Activated naive CD8-positive, alpha-beta T cell (primary cell): ENCODE measurements around the gene EARS2.

Source experiments
- H3K27ac Mint-ChIP-seq: one replicate; pipeline ENCODE4 v1.8.0; 2021; ENCODE audit warnings: mixed read lengths
- H3K27me3 Mint-ChIP-seq: one replicate; pipeline ENCODE4 v1.8.0; 2021; ENCODE audit warnings: mixed read lengths
- H3K36me3 Mint-ChIP-seq: one replicate; pipeline ENCODE4 v1.8.0; 2021; ENCODE audit warnings: mixed read lengths
- H3K4me1 Mint-ChIP-seq: one replicate; pipeline ENCODE4 v1.8.0; 2021; ENCODE audit warnings: low read depth, mixed read lengths
- H3K4me3 Mint-ChIP-seq: one replicate; pipeline ENCODE4 v1.8.0; 2021; ENCODE audit warnings: mild to moderate bottlenecking, mixed read lengths
- H3K9me3 Mint-ChIP-seq: one replicate; pipeline ENCODE4 v1.8.0; 2021; ENCODE audit warnings: low read depth, mixed read lengths

Gene EARS2

DNA sequence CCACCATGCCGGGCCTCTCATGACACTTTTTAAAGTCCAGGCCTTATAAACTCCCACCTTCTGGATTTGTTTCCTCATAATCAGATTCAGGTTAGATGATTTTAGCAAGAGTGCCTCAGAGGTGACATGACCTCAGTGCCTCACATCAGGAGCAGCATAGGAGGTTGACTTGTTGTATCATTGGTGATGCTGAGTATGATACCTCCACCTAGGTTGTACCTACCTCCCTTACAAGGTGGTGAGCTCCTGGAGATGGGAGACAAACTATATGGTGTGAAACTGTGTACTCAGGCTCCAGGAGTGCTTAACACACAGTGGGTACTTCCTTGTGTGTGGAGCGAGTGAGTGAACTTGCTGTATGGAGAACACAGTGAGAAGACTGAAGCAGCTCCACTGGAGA is 20.3 kb upstream of the EARS2 start:
- Mint-ChIP-seq H3K4me1 (no peaks in the 10 kb centered on the region), H3K27ac (no peak overlapping the region), H3K4me3 (no peak overlapping the region), H3K36me3 (peaks cover 5% of the 10 kb centered on the region), H3K9me3 (no peaks in the 10 kb centered on the region), H3K27me3 (no peaks in the 10 kb centered on the region)

DNA sequence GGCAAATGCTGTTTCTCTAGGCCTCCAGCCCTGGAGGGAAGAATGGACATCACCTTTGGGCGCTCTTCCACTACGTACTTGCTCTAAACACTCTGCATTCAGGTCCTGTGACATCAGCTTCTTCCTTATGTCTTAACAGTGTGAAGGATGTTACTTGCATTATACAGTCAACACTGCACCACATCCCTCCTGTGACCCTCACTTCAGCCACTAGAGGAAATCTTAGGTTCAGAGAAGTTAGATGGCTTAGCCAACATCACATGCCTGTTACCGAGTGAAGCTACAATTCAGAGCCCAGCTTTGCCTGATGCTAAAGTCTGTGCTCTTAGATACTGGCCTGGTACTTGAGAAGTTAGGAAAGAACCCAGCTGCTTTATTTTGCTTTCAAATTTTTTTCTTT is 18.7 kb upstream of the EARS2 start:
- Mint-ChIP-seq H3K9me3 (no peaks in the 10 kb centered on the region), H3K27ac (no peak overlapping the region), H3K4me3 (no peak overlapping the region), H3K36me3 (peaks cover 8% of the 10 kb centered on the region), H3K27me3 (no peaks in the 10 kb centered on the region), H3K4me1 (no peaks in the 10 kb centered on the region)

DNA sequence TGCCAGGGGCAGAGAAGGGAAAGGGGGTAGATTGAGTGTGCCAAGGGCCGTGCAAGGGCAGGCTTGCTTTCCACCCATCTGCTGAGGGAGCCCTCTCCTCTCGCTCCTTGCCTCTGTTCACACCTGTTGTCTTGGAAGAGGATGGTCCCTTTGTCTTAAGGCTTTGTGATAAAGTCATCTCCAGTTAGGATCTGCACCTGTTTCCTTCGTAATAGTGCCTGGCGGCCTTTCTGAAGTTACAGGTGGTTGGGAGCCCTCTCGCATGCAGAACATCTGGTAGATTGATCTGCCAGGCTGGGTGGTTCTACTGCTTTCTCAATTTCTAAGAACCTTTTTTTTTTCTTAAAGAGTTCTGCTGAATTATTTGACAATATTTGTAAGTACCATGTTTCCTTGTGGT is 16.7 kb upstream of the EARS2 start:
- Mint-ChIP-seq H3K27ac (no peak overlapping the region), H3K36me3 (peaks cover 5% of the 10 kb centered on the region)

GRCh38 chr16:23572394-23572793 is 15.2 kb upstream of the EARS2 start:
- H3K36me3 Mint-ChIP-seq: peaks cover 5% of the 10 kb centered on the region
- no peak overlapping the region for H3K27ac Mint-ChIP-seq
- H3K27me3 Mint-ChIP-seq: no peaks in the 10 kb centered on the region
- H3K9me3 Mint-ChIP-seq: no peaks in the 10 kb centered on the region
- no peak overlapping the region for H3K4me3 Mint-ChIP-seq
- H3K4me1 Mint-ChIP-seq: no peaks in the 10 kb centered on the region

More for the DNA sequence above, 16.7 kb upstream of the EARS2 start:
- Mint-ChIP-seq H3K4me3 (no peak overlapping the region), H3K4me1 (no peaks in the 10 kb centered on the region), H3K9me3 (no peaks in the 10 kb centered on the region), H3K27me3 (no peaks in the 10 kb centered on the region)

- no peak overlapping the region for H3K27ac Mint-ChIP-seq
Measured at GRCh38 chr16:23571895-23572294, 14.7 kb upstream of the EARS2 start.

GRCh38 chr16:23570992-23571632 is 14.0 kb upstream of the EARS2 start:
- no peak overlapping the region for H3K4me3 Mint-ChIP-seq
- H3K27ac Mint-ChIP-seq: no peak overlapping the region
- H3K9me3 Mint-ChIP-seq: no peaks in the 10 kb centered on the region
- H3K27me3 Mint-ChIP-seq: no peaks in the 10 kb centered on the region
- no peaks in the 10 kb centered on the region for H3K4me1 Mint-ChIP-seq
- peaks cover 7% of the 10 kb centered on the region for H3K36me3 Mint-ChIP-seq

More at GRCh38 chr16:23571895-23572294, 14.7 kb upstream of the EARS2 start:
- peaks cover 5% of the 10 kb centered on the region for H3K36me3 Mint-ChIP-seq
- H3K27me3 Mint-ChIP-seq: no peaks in the 10 kb centered on the region
- H3K4me3 Mint-ChIP-seq: no peak overlapping the region
- no peaks in the 10 kb centered on the region for H3K4me1 Mint-ChIP-seq
- H3K9me3 Mint-ChIP-seq: no peaks in the 10 kb centered on the region

DNA sequence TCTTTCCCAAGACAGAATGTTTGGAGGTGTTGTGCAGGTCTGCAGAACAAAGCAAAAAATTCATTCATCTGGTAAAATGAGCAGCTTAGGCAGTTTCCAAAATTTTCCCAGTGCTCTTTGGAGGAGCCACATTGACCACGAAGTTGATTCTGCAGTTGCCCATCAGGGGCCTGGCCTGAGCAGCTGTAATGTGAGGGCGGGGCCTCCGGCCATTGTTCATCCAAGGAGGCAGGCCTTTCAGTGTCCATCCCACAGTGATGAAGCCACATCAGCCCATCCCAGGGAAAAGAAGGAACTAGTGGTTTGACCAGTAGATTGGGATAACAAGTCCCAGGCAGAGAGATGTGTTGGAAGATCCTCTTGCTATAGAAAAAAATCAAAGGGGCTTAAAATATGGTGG is 10.5 kb upstream of the EARS2 start:
- Mint-ChIP-seq H3K27me3 (no peaks in the 10 kb centered on the region), H3K4me1 (peaks cover 2% of the 10 kb centered on the region), H3K4me3 (no peak overlapping the region), H3K27ac (no peak overlapping the region), H3K36me3 (peaks cover 7% of the 10 kb centered on the region), H3K9me3 (no peaks in the 10 kb centered on the region)

- Mint-ChIP-seq H3K4me1 (peaks cover 2% of the 10 kb centered on the region), H3K36me3 (peaks cover 4% of the 10 kb centered on the region), H3K9me3 (no peaks in the 10 kb centered on the region), H3K27ac (no peak overlapping the region), H3K4me3 (no peak overlapping the region), H3K27me3 (no peaks in the 10 kb centered on the region)
Measured at GRCh38 chr16:23566724-23567123, 9.6 kb upstream of the EARS2 start.

GRCh38 chr16:23564575-23565363 is 7.6 kb upstream of the EARS2 start:
- Mint-ChIP-seq H3K9me3 (no peaks in the 10 kb centered on the region), H3K27ac (no peak overlapping the region), H3K4me1 (peaks cover 8% of the 10 kb centered on the region), H3K4me3 (no peak overlapping the region), H3K27me3 (no peaks in the 10 kb centered on the region), H3K36me3 (peaks cover 4% of the 10 kb centered on the region)

DNA sequence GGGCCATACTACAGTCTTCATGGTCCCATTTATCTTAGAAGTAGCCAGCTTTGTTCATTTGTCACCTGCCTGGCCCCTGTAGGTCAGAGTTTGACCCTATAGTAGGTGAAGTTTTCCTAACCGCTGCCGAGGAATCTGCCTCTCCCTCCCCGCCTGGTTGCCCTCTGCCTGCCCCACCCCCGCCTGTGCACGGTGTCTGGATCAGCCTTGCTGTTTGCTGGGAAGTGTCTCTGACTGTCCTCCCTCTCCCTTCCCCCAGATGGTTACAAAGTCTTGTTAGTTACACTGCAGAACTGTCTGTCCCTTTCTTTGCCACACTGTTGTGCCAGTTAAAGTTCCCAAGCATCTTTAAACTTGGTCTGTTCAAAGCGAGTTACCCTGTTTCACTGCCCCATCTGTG is 6.0 kb upstream of the EARS2 start:
- no peaks in the 10 kb centered on the region for H3K27me3 Mint-ChIP-seq
- H3K9me3 Mint-ChIP-seq: no peaks in the 10 kb centered on the region
- peaks cover 2% of the 10 kb centered on the region for H3K36me3 Mint-ChIP-seq
- H3K27ac Mint-ChIP-seq: no peak overlapping the region
- no peak overlapping the region for H3K4me3 Mint-ChIP-seq
- peaks cover 23% of the 10 kb centered on the region for H3K4me1 Mint-ChIP-seq

DNA sequence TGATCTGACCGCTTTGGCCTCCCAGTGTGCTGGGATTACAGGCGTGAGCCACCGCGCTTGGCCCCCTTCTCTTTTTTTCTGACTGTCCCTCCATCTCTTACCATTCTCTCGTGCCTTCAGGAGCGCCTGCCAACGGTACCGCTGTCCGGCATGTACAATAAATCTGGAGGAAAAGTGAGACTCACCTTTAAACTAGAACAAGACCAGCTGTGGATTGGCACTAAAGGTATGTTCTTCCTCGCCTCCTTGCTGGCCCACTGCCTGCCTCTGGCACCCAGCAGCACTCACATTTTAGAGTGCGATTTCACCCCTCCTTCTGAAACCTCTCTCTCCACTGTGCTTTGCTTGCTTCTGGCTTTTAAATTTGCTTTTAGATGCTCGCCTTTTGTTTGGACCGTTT is 5.4 kb upstream of the EARS2 start:
- Mint-ChIP-seq H3K4me3 (no peak overlapping the region), H3K27ac (no peak overlapping the region), H3K9me3 (no peaks in the 10 kb centered on the region), H3K4me1 (peaks cover 23% of the 10 kb centered on the region), H3K36me3 (peaks cover 2% of the 10 kb centered on the region), H3K27me3 (no peaks in the 10 kb centered on the region)

- no peaks in the 10 kb centered on the region for H3K27me3 Mint-ChIP-seq
- no peak overlapping the region for H3K4me3 Mint-ChIP-seq
- H3K27ac Mint-ChIP-seq: peak overlapping the region; percentile 11
- no peaks in the 10 kb centered on the region for H3K9me3 Mint-ChIP-seq
- peaks cover 28% of the 10 kb centered on the region for H3K4me1 Mint-ChIP-seq
- peaks cover under 1% of the 10 kb centered on the region for H3K36me3 Mint-ChIP-seq
Measured at GRCh38 chr16:23561586-23561985, 4.4 kb upstream of the EARS2 start.

DNA sequence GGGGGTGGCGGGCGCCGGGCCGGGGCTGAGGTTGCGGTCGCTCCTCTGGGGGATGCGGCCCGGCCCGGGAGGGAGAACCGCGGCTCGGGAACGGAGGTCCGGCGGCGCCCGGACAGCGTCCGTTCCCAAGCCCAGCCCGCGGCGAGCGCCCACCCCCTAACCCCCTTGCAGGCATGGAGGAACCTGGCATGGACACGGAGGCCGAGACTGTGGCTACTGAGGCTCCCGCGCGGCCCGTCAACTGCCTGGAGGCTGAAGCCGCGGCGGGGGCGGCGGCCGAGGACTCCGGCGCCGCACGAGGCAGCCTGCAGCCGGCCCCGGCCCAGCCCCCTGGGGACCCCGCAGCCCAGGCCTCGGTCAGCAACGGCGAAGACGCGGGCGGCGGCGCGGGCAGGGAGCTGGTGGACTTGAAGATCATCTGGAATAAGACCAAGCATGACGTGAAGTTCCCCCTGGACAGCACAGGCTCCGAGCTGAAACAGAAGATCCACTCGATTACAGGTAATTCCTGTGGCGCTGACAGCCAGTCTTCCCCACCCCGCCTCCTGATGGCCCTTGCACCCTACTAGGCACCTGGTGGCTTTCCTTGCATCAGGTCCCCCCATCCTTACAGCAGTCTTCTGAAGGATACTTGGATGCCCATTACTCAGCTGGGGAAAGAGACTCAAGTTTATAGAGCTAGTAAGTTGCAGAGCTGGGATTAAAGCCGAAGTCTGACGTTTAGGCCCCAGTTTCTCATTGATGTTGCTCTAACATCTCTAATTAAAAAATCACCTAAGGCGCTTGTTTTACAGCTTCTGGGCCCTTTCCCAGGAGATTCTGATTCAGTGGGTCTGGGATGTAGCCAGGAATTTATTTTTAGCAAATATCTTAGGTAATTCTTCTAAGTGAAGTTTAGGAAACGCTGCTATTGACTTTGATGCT is 891 bp upstream of the EARS2 start:
- Mint-ChIP-seq H3K4me1 (peaks cover 40% of the 10 kb centered on the region), H3K27ac (peak overlapping the region; percentile 66), H3K9me3 (no peaks in the 10 kb centered on the region), H3K36me3 (no peaks in the 10 kb centered on the region), H3K27me3 (no peaks in the 10 kb centered on the region), H3K4me3 (peak overlapping the region; percentile 94)

DNA sequence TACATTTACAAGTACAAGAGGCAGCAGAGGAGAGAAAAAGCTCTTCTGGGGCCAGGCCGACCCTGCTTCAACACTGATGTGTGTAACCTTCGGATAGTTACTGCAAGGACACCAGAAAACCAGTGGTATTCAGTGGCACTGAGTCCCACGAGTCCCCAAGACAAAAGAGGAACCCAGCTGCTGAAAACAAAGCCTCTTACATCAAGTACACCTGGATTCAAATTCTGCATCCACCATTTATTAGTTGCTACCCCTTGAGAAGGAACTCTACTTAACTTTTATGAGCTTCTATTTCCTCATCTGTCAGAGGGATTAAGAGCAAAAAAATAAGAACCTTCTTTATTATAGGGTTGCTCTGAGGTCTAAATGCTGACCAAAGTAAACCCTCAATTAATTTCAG is 2.6 kb downstream of the EARS2 start:
- Mint-ChIP-seq H3K4me1 (peaks cover 31% of the 10 kb centered on the region), H3K9me3 (no peaks in the 10 kb centered on the region), H3K27ac (peak overlapping the region; percentile 43), H3K36me3 (peaks cover 3% of the 10 kb centered on the region), H3K27me3 (no peaks in the 10 kb centered on the region), H3K4me3 (no peak overlapping the region)

- no peaks in the 10 kb centered on the region for H3K9me3 Mint-ChIP-seq
- H3K27me3 Mint-ChIP-seq: no peaks in the 10 kb centered on the region
- peaks cover 19% of the 10 kb centered on the region for H3K4me1 Mint-ChIP-seq
- no peak overlapping the region for H3K27ac Mint-ChIP-seq
- H3K4me3 Mint-ChIP-seq: no peak overlapping the region
- H3K36me3 Mint-ChIP-seq: peaks cover 5% of the 10 kb centered on the region
Measured at GRCh38 chr16:23552161-23552560, 5.0 kb downstream of the EARS2 start.
